Activated T-cell treated with anti-CD3 and anti-CD28 coated beads for 48 hours (primary cell): ENCODE results near the gene EPG5.
"Not testable (repeated sequence)": the region's sequence is repeated elsewhere in the genome, so short reads cannot be mapped to it uniquely, and the experiment has no call there.

Source experiments
- DNase-seq: peaks from one replicate; pipeline ENCODE4 v3.0.0-alpha.2; 2020; ENCODE audit warnings: low read depth

EPG5 gene

DNA sequence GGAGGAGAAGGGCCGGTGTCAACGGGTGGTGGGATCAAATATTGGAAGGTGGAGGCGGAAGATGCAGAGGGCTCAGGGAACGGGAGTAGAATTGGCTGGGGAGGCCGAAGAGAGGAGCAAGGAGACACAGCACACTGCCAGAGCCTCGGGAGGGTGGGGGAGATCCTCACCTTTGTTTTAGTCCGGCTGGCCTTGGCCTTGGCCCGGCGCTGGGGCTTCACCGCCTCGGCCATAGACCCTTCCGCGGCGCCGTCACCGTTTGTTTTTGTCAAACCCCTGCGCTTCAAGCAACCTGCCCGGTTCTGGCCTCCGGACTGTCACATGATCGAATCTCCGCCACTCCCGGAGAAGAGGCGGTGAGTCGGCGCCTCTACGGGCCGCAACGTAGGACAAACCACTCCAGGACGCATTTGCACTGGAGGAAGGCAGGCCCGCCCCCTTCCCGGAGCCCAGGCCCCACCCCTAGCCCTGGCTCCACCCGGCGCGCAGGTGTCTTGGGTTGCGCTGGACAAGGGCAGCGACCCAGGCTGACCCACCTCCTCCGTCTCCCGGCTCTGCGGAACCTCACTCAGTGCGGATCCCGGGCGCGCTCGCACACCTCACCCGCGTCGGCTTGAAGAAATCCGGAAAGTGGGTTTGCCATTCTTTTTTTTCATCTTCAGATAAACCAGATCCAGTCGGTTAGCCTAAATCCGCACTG, at the start of gene EPG5:
EPG5 (minus strand) TSS at position 323 of the 700 bp plus-strand sequence; CDS start at position 233, 90 bp downstream.
- DNase-seq, result peak; percentile 87

GRCh38 chr18:46013484-46014189, 46.5 kb upstream of the EPG5 start:
- no peak for DNase-seq

DNA sequence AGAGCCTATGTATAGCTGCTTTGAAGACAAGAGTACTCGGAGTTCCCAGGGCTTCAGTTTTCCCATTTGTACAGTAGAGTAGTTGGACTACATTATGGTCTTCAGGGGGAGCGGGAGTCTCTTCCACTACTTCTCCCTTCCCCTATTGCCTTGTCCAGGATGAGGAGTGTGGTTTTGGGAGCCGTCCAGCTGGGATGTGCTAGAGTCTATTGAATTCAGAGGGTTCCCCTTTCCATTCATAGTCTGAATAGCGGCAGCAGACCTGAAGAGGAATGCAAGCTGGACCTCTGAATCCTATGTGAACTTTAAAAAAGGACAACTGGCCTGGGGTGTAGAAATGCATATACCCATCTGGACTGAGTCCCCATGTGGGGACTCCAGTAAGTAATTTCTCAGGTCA, 43.5 kb upstream of the EPG5 start:
- DNase-seq, result no peak

- no peak for DNase-seq
Observed at GRCh38 chr18:46010050-46010449, 42.9 kb upstream of the EPG5 start.

- no peak for DNase-seq
Observed at GRCh38 chr18:46009125-46009840, 42.2 kb upstream of the EPG5 start.

DNA sequence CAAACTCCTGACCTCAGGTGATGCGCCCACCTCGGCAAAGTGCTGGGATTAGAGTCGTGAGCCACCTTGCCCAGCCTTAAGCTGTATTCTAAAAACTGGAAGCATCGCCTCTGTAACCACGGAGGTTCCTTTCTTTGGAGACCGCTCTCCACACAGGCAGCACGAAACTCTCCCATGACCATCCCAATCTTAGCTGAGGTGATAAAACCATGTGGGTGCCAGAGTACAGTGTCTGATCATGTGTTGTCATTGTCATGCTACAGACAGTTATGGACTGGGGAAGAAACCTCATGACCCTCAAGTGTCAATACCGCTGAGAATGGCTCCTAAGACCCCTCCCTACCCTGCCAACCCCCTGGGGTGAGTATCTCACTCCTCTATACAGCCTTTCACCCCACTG, 41.4 kb upstream of the EPG5 start:
- DNase-seq, result no peak

GRCh38 chr18:46007165-46007564, 40.0 kb upstream of the EPG5 start:
- DNase-seq, result no peak

DNA sequence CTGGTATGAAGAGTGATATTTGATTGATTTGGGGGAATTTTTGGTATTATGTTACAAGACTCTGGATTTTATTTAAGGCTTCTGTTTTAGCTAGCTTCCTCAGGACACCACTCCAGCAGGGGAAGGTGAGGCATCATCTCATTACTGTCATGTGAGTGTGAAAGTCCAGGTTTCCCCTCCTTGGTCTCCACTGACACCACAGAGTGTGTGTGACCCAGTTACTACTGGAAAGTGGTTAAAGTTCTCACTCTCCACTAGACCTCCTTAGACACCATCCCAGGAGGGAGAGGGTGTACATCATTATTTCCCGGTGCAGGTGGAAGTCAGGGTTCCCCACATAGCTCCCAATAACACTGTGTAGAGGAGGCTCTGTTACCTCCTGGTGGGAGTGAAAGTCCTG, 35.8 kb upstream of the EPG5 start:
- DNase-seq, result no peak

- DNase-seq, result no peak
Observed at GRCh38 chr18:46001892-46002291, 34.8 kb upstream of the EPG5 start.

GRCh38 chr18:46001074-46001473, 33.9 kb upstream of the EPG5 start:
- DNase-seq, result no peak

DNA sequence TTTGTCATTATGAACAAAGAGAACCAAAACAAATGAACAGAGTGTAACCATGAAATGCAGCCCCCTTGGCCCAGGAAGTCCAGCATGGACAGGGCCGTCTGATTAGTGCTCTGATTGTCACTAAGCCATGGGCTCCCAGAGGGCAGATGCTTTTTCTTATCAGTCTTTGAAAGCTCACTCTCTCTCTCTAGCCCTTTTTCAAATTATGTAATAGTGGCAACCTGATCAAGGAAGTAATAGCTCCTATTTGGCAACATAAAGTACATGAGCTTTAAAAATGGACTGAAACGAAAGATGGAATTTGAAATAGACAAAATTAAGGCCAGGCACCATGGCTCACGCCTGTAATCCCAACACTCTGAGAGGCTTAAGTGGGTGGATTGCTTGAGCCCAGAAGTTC, 32.4 kb upstream of the EPG5 start:
- no peak for DNase-seq

DNA sequence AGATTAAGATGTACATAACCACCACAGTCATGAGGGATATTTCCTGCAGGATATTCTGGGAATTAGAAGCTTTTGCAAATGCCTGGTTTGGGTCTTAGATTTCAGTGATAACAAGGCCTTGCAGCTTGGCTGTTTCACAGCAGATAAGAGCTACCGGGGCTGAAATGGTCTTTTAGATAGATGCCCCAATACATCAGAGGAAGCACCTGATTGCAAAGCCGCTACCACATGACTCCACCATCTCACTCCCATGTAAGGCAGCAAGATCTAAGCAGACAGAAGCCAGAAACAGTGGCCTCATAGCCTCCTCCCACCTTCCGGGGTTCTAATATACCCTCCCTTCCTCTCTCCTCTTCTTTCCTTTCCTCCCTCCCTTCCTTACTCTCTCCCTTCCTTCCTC, 31.1 kb upstream of the EPG5 start:
- no peak for DNase-seq

DNA sequence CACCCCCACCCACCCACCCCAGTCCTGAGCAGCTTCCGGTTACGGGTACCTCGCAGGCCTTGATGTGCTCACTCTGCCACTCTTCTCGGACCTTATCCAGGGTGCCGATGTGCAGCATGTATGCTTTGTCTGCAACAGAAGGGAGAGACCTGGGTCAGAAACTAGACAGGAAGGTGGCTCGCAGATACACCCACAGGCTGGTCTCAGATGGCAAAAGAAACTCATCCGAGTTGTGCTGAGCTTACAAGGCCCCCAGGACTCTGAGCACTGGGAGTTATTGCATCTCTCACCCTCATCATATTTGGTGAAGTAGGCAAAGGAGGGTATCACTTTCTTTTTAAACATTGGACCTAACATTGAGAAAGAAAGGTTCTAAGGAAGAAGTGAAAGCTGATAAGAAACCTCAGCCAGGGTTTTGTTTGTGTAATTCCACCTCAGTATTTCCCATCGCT, 30.6 kb upstream of the EPG5 start:
- peak; percentile 29 for DNase-seq

DNA sequence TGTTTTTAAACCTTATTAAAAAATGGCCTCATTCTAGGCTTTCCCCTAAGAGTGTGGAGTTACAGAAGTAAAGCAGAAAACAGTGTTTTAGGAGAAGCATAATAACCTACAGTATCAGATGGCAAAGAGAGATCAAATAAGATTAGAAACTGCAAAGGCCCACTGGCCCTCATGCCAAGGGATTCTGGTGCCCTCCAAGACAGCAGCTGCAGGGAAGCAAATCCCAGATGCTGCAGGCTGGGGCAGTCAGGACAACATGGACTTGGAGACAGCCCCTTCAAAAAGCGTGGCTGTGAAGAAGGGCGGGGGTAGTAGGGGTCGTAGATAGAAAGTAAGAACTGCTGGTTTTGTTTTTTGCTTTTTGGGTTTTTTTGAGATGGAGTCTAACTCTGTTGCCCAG, 28.3 kb upstream of the EPG5 start:
- no peak for DNase-seq

- DNase-seq, result no peak
Observed at GRCh38 chr18:45993438-45993837, 26.3 kb upstream of the EPG5 start.

GRCh38 chr18:45992527-45992926, 25.4 kb upstream of the EPG5 start:
- not testable (repeated sequence) for DNase-seq

DNA sequence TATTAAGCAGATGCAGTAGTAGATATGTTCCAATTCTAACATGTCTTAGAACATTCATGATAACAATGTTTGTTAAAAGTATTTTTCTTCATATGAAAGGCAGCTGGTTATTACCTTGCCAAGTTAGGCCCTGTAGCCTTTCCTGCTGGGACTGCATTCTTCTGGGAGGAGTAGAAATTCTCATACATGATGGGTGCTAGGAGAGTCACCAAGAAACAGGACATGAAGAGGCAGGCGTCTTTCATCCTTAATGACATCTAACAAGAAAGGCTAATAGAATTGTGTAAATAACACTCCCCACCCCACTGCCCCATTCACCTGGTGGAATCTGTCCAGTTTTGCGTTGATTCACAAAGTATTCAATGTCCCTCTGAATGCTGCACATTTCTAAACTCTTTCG, 24.7 kb upstream of the EPG5 start:
- no peak for DNase-seq

- no peak for DNase-seq
Observed at GRCh38 chr18:45984546-45985235, 17.6 kb upstream of the EPG5 start.

GRCh38 chr18:45981821-45982220, 14.7 kb upstream of the EPG5 start:
- DNase-seq, result no peak

GRCh38 chr18:45980229-45980628, 13.1 kb upstream of the EPG5 start:
- DNase-seq, result no peak

DNA sequence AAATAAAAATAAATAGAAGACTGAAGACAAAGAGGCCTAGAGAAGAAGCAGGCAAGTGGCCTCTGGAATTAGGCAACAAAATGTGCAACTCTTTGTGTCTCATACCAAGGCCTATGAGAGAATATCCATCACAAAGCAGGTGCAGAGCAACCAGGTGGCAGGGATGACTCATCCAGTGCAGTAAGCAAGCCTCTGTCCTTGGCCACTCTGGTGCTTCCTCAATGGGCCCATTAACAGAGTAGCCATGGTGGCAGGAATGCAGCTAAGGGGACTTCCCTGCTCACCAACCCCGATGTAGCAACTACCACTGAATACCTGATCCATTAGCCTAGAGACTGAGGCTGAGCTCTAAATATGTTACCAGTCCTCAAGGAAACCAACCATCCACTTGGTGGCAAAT, 11.0 kb upstream of the EPG5 start:
- no peak for DNase-seq

- no peak for DNase-seq
Observed at GRCh38 chr18:45976974-45977373, 9.8 kb upstream of the EPG5 start.
